DMS 273 treated with DMSO at 0.1 percent for 48 hours (cell line): ENCODE results near the gene CST4.
"Not testable (repeated sequence)": the region's sequence is repeated elsewhere in the genome, so short reads cannot be mapped to it uniquely, and the experiment has no call there.

Experiments
- DNase-seq: peaks from one replicate; lab custom pipeline; 2025; lab: John Stamatoyannopoulos, UW

The CST4 gene

GRCh38 chr20:23688684-23689398 lies at the start of gene CST4:
Gene CST4 (minus strand): TSS chr20:23689038. CDS start chr20:23688969, 69 bp downstream.
- DNase-seq, result not testable (repeated sequence)

- DNase-seq, result not testable (repeated sequence)
Measured at GRCh38 chr20:23735391-23735790, 46.6 kb upstream of the CST4 start.

GRCh38 chr20:23734949-23735348 lies 46.1 kb upstream of the CST4 start:
- not testable (repeated sequence) for DNase-seq

- DNase-seq, result not testable (repeated sequence)
Measured at GRCh38 chr20:23734440-23734839, 45.6 kb upstream of the CST4 start.

GRCh38 chr20:23727016-23727415 lies 38.2 kb upstream of the CST4 start:
- no peak for DNase-seq

- no peak for DNase-seq
Measured at GRCh38 chr20:23725102-23725501, 36.3 kb upstream of the CST4 start.

- DNase-seq, result not testable (repeated sequence)
Measured at GRCh38 chr20:23723659-23724307, 34.9 kb upstream of the CST4 start.

- DNase-seq, result not testable (repeated sequence)
Measured at GRCh38 chr20:23722851-23723250, 34.0 kb upstream of the CST4 start.

- no peak for DNase-seq
Measured at GRCh38 chr20:23721962-23722361, 33.1 kb upstream of the CST4 start.

GRCh38 chr20:23719351-23719750 lies 30.5 kb upstream of the CST4 start:
- DNase-seq, result not testable (repeated sequence)

GRCh38 chr20:23711778-23712177 lies 22.9 kb upstream of the CST4 start:
- DNase-seq, result not testable (repeated sequence)

GRCh38 chr20:23710771-23711170 lies 21.9 kb upstream of the CST4 start:
- no peak for DNase-seq

GRCh38 chr20:23705895-23706294 lies 17.1 kb upstream of the CST4 start:
- no peak for DNase-seq

GRCh38 chr20:23702021-23702420 lies 13.2 kb upstream of the CST4 start:
- DNase-seq, result no peak

GRCh38 chr20:23700931-23701330 lies 12.1 kb upstream of the CST4 start:
- DNase-seq, result no peak

- DNase-seq, result no peak
Measured at GRCh38 chr20:23697947-23698346, 9.1 kb upstream of the CST4 start.

- DNase-seq, result not testable (repeated sequence)
Measured at GRCh38 chr20:23695068-23695395, 6.2 kb upstream of the CST4 start.

GRCh38 chr20:23694178-23695067 lies 5.6 kb upstream of the CST4 start:
- not testable (repeated sequence) for DNase-seq

GRCh38 chr20:23692725-23693619 lies 4.1 kb upstream of the CST4 start:
- not testable (repeated sequence) for DNase-seq

- DNase-seq, result no peak
Measured at GRCh38 chr20:23691675-23692074, 2.8 kb upstream of the CST4 start.

GRCh38 chr20:23690581-23690980 lies 1.7 kb upstream of the CST4 start:
- DNase-seq, result no peak

- no peak for DNase-seq
Measured at GRCh38 chr20:23689399-23689690, 507 bp upstream of the CST4 start.
